ENCODE measurements around the gene CCDC13. TPM values are rescaled to one million over a fixed set of nuclear protein-coding genes. Genes with fewer than 3 reads are reported as not detected.

The CCDC13 gene
- polyA plus RNA-seq, 1 donor: 0.40 TPM

- no peak overlapping the region for H3K27ac ChIP-seq (ENCODE audit: low read length)
- H3K4me3 ChIP-seq (ENCODE audit: low read length): no peak overlapping the region
- no peaks in the 10 kb centered on the region for H3K9me3 ChIP-seq (ENCODE audit: control insufficient read depth, low read depth, low read length)
- WGBS (ENCODE audit: insufficient coverage, low lambda C conversion rate): no CpG with 5 or more reads among the region's 3 CpGs
- H3K4me1 ChIP-seq (ENCODE audit: control insufficient read depth, insufficient read depth, low read length): no peaks in the 10 kb centered on the region
- no peaks in the 10 kb centered on the region for H3K27me3 ChIP-seq (ENCODE audit: control insufficient read depth, insufficient read depth, low read length)
- DNase-seq: no peak
- H3K36me3 ChIP-seq (ENCODE audit: control insufficient read depth, insufficient read depth, low read length): no peaks in the 10 kb centered on the region
Observed at GRCh38 chr3:42728056-42728455, 45.0 kb downstream of the CCDC13 start.

DNA sequence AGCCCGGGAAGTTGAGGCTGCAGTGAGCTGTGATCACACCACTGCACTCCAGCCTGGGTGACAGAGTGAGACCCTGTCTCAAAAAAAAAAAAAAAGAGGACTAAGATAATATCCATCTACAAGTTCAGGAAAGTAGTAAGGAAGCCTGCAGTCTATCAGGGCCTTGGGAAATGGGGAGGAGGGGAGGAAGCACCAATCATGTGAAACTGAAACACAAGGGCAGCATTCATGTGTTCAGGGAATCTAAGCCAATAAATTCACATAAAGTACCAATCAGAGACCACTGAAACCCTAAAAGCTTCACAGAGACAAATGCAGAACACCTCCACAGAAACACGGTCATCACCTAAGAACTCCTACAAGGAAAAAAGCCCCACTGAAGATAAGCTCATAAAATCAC, 47.6 kb downstream of the CCDC13 start:
- no peaks in the 10 kb centered on the region for H3K9me3 ChIP-seq (ENCODE audit: control insufficient read depth, low read depth, low read length)
- no peak for DNase-seq
- WGBS (ENCODE audit: insufficient coverage, low lambda C conversion rate): no CpG with 5 or more reads among the region's 2 CpGs
- H3K27me3 ChIP-seq (ENCODE audit: control insufficient read depth, insufficient read depth, low read length): no peaks in the 10 kb centered on the region
- no peaks in the 10 kb centered on the region for H3K4me1 ChIP-seq (ENCODE audit: control insufficient read depth, insufficient read depth, low read length)
- no peak overlapping the region for H3K27ac ChIP-seq (ENCODE audit: low read length)
- no peak overlapping the region for H3K4me3 ChIP-seq (ENCODE audit: low read length)
- H3K36me3 ChIP-seq (ENCODE audit: control insufficient read depth, insufficient read depth, low read length): no peaks in the 10 kb centered on the region

- no peak overlapping the region for H3K27ac ChIP-seq (ENCODE audit: low read length)
- no peaks in the 10 kb centered on the region for H3K36me3 ChIP-seq (ENCODE audit: control insufficient read depth, insufficient read depth, low read length)
- H3K27me3 ChIP-seq (ENCODE audit: control insufficient read depth, insufficient read depth, low read length): no peaks in the 10 kb centered on the region
- no peak for DNase-seq
- no peaks in the 10 kb centered on the region for H3K9me3 ChIP-seq (ENCODE audit: control insufficient read depth, low read depth, low read length)
- 83% methylated on average over 1 of the region's 2 CpGs for WGBS (ENCODE audit: insufficient coverage, low lambda C conversion rate)
- H3K4me3 ChIP-seq (ENCODE audit: low read length): no peak overlapping the region
- H3K4me1 ChIP-seq (ENCODE audit: control insufficient read depth, insufficient read depth, low read length): no peaks in the 10 kb centered on the region
Observed at GRCh38 chr3:42723219-42723618, 49.8 kb downstream of the CCDC13 start.

Other genes starting within 250 kb of the CCDC13 start
- 49.2 TPM for gene SEC22C, start 191.3 kb downstream of the CCDC13 start, polyA plus RNA-seq
- 47.5 TPM for gene SS18L2, start 182.4 kb downstream of the CCDC13 start, polyA plus RNA-seq
- 138 TPM for gene NKTR, start 172.6 kb downstream of the CCDC13 start, polyA plus RNA-seq
- gene ZBTB47, start 119.6 kb downstream of the CCDC13 start, polyA plus RNA-seq: 12.5 TPM
- 0.25 TPM for gene KLHL40, start 87.7 kb downstream of the CCDC13 start, polyA plus RNA-seq
- 0.18 TPM for gene HHATL, start 70.5 kb downstream of the CCDC13 start, polyA plus RNA-seq
- gene HIGD1A, start 31.2 kb upstream of the CCDC13 start, polyA plus RNA-seq: 119 TPM
- gene ACKR2, start 36.2 kb upstream of the CCDC13 start, polyA plus RNA-seq: 2.6 TPM
- gene CYP8B1, start 102.6 kb upstream of the CCDC13 start, polyA plus RNA-seq: 0.75 TPM
- gene ZNF662, start 132.9 kb upstream of the CCDC13 start, polyA plus RNA-seq: 23.4 TPM
- gene GASK1A, start 206.1 kb upstream of the CCDC13 start, polyA plus RNA-seq: 5.0 TPM